GM12878 (cell line): Measurements from ENCODE around the gene EBLN2. TPM values are rescaled to one million over a fixed set of nuclear protein-coding genes. Genes with fewer than 3 reads are reported as not detected.

Experiments
- ATAC-seq: fragments of 200-7000 bp; cut with Tn5 transposase; 3 replicates; pipeline ENCODE4 v1.9.1; 2020; ENCODE audit warnings: mild to moderate bottlenecking, moderate library complexity
- BruUV-seq: library from RNA; stranded (reverse); fragments of 400-500 nt; replicated peaks from 2 replicates; lab custom pipeline; 2021; lab: Mats Ljungman, UMichigan
- CTCF ChIA-PET: fragments of 300-600 bp; sonication (Branson Sonifier 250); formaldehyde crosslinking; extraction: SDS; loops from one replicate; lab custom pipeline; 2021; ENCODE audit warnings: inconsistent platforms; lab: Yijun Ruan, JAX
- POLR2A ChIA-PET: fragments of 350-600 bp; formaldehyde crosslinking; extraction: SDS; loops from one replicate; lab custom pipeline; 2021; ENCODE audit warnings: inconsistent platforms; lab: Charles Lee
- RAD21 ChIA-PET: fragments of 300-600 bp; sonication (Branson Sonifier 250); formaldehyde crosslinking; loops from one replicate; lab custom pipeline; 2023; ENCODE audit warnings: antibody characterized with exemption; ENCODE audit not compliant: unreplicated experiment; lab: Charles Lee
- SMC1A ChIA-PET: fragments of 300-600 bp; sonication (Branson Sonifier 250); formaldehyde crosslinking; loops from one replicate; lab custom pipeline; 2023; ENCODE audit not compliant: unreplicated experiment, uncharacterized antibody; lab: Charles Lee
- DNase-seq: peaks from one replicate; pipeline ENCODE4 v3.0.0-alpha.2; 2011; ENCODE audit warnings: low read depth, low spot score
- FAIRE-seq: peaks from 3 replicates; lab custom pipeline; 2011; peaks lifted over from hg19 to GRCh38; lab: Jason Lieb, UNC
- H2AFZ ChIP-seq: 2 replicates; pipeline ENCODE4 v1.6.0; 2011; ENCODE audit warnings: low read depth, low read length, control low read depth; ENCODE audit not compliant: control insufficient read depth
- H3K27ac ChIP-seq: 2 replicates; pipeline ENCODE4 v1.5.1; 2011; ENCODE audit warnings: control low read depth; ENCODE audit not compliant: control insufficient read depth, insufficient read depth
- H3K27me3 ChIP-seq, 2 experiments: replicated peaks in 1 of 2; 2 replicates each; pipeline versions ENCODE4 v1.6.0 to v1.6.1; 2011; ENCODE audit warnings: low read length in 1 of 2; ENCODE audit not compliant: control insufficient read depth in 2 of 2, insufficient read depth in 2 of 2
- H3K36me3 ChIP-seq, 2 experiments: 2 replicates each; pipeline ENCODE4 v1.5.1; 2011; ENCODE audit warnings: low read length in 1 of 2; ENCODE audit not compliant: control insufficient read depth in 2 of 2, insufficient read depth in 2 of 2
- H3K4me1 ChIP-seq: 2 replicates; pipeline ENCODE4 v1.6.1; 2011; ENCODE audit warnings: mild to moderate bottlenecking, low read length, moderate library complexity, mixed read lengths; ENCODE audit not compliant: control insufficient read depth, insufficient read depth
- H3K4me2 ChIP-seq: 2 replicates; pipeline ENCODE4 v1.6.0; 2011; ENCODE audit warnings: control low read depth; ENCODE audit not compliant: control insufficient read depth, insufficient read depth
- H3K4me3 ChIP-seq: fragments of 200-600 bp; sonication (generic); 2 replicates; pipeline ENCODE4 v1.5.1; 2016
- H3K79me2 ChIP-seq: 2 replicates; pipeline ENCODE4 v1.6.0; 2011; ENCODE audit warnings: low read length; ENCODE audit not compliant: control insufficient read depth, insufficient read depth
- H3K9ac ChIP-seq: 2 replicates; pipeline ENCODE4 v1.8.0; 2011; ENCODE audit warnings: low read length, control low read depth, mixed read lengths; ENCODE audit not compliant: control insufficient read depth, insufficient read depth
- H3K9me3 ChIP-seq: replicated peaks from 3 replicates; pipeline ENCODE4 v1.5.1; 2011; ENCODE audit warnings: mild to moderate bottlenecking, low read length; ENCODE audit not compliant: control insufficient read depth, insufficient read depth
- H4K20me1 ChIP-seq: 2 replicates; pipeline ENCODE4 v1.6.0; 2011; ENCODE audit not compliant: control insufficient read depth, insufficient read depth
- ATF2 ChIP-seq: IDR thresholded peaks from 2 replicates; pipeline ENCODE4 v1.6.1; 2012; ENCODE audit warnings: low read length, inconsistent platforms
- BACH1 ChIP-seq: fragments of 450-650 bp; IDR thresholded peaks from 2 replicates; pipeline ENCODE4 v1.6.1; 2017; ENCODE audit warnings: mild to moderate bottlenecking, borderline replicate concordance
- BCL11A ChIP-seq: IDR thresholded peaks from 2 replicates; pipeline ENCODE4 v1.6.1; 2011; ENCODE audit warnings: low read depth, low read length
- IRF4 ChIP-seq: IDR thresholded peaks from 2 replicates; pipeline ENCODE4 v1.6.1; 2011; ENCODE audit warnings: low read depth, low read length
- MAX ChIP-seq: IDR thresholded peaks from 2 replicates; pipeline ENCODE4 v1.6.1; 2012; ENCODE audit warnings: low read depth, low read length, improper control_type of control experiment
- POLR2AphosphoS5 ChIP-seq: IDR thresholded peaks from 2 replicates; pipeline ENCODE4 v1.6.1; 2011; ENCODE audit warnings: mild to moderate bottlenecking, low read length, inconsistent platforms
- SREBF1 ChIP-seq: IDR thresholded peaks from 2 replicates; pipeline ENCODE4 v1.6.1; 2012; ENCODE audit warnings: mild to moderate bottlenecking, low read length
- ZNF207 ChIP-seq: fragments of 450-650 bp; IDR thresholded peaks from 2 replicates; pipeline ENCODE4 v1.6.1; 2014; ENCODE audit warnings: antibody characterized with exemption, mild to moderate bottlenecking, borderline replicate concordance
- ZNF217 ChIP-seq: fragments of 450-650 bp; IDR thresholded peaks from 2 replicates; pipeline ENCODE4 v1.6.1; 2017; ENCODE audit warnings: antibody characterized with exemption, mild to moderate bottlenecking
- WGBS: methylation state at CpG from one replicate; pipeline ENCODE4 v1.1.6; 2016; ENCODE audit warnings: low lambda C conversion rate; ENCODE audit not compliant: insufficient replicate concordance, insufficient coverage; ENCODE audit errors: missing lambda C conversion rate; 5-methylcytosine and 5-hydroxymethylcytosine counted together
- in situ Hi-C: fragments of 300-500 bp; cut with MboI; formaldehyde crosslinking; loops from 9 replicates; pipeline ENCODE4 v1.14.3; 2018; ENCODE audit warnings: mixed read lengths
- intact Hi-C: fragments of 100-400 bp; cut with micrococcal nuclease; formaldehyde crosslinking; loops from one replicate; pipeline ENCODE4 v1.14.2; 2022; ENCODE audit not compliant: unreplicated experiment
- polyA plus RNA-seq, 11 experiments: library from polyadenylated mRNA; depleted of rRNA in 4 of 11; unstranded in 6 of 11; stranded (reverse) in 5 of 11; fragments of >200 nt; fragmentation: Nextera tagmentation in 4 of 11; fragmentation: Illumina TruSeq in 1 of 11; extraction: Ambion mirVana in 4 of 11; extraction: Trizol in 1 of 11; gene quantifications; 1 replicate in 1 of 11; 2 replicates in 10 of 11; pipeline versions ENCODE4 v1.2.1 to v1.2.3, GENCODE V29; 2011 to 2016; ENCODE audit warnings: inconsistent platforms in 2 of 11, missing spikeins in 2 of 11, low read depth in 1 of 11
- total RNA-seq, 4 experiments: library from RNA; depleted of rRNA in 3 of 4; stranded (reverse); fragments of >200 nt in 3 of 4; fragmentation: Illumina TruSeq in 1 of 4; extraction: Trizol in 1 of 4; gene quantifications; 2 replicates each; pipeline versions ENCODE4 v1.2.1 to v1.2.3, GENCODE V29; 2013 to 2021

The EBLN2 gene
- total and polyA plus RNA-seq, 10 of the 15 experiments (the other 5 are each of a cell fraction or from before 2014, with no cell fraction given) = 0.84 to 6.8 (median 3.6) TPM

- Histone ChIP-seq H3K4me3 (no peak overlapping the region), H3K27ac (no peak overlapping the region), H3K9me3 (no peaks in the 10 kb centered on the region), H4K20me1 (no peaks in the 10 kb centered on the region), H3K79me2 (no peaks in the 10 kb centered on the region), H3K4me1 (no peaks in the 10 kb centered on the region), H3K36me3 (no peaks in the 10 kb centered on the region; a peak in 1 of 4 replicates), H3K4me2 (no peak overlapping the region), H2AFZ (no peak overlapping the region), H3K9ac (no peak overlapping the region), H3K27me3 (no peaks in the 10 kb centered on the region)
- in situ Hi-C loops = no loop called here
- ATAC-seq = no peak
- no peak for TF ChIP-seq BCL11A
- TF ChIP-seq MAX = no peak
- no peak for TF ChIP-seq ZNF217
- TF ChIP-seq SREBF1 = no peak
- no peak for TF ChIP-seq IRF4
- no peak for TF ChIP-seq BACH1
- intact Hi-C loops = no loop called here
- SMC1A ChIA-PET = interaction anchor here (0.6 kb wide), 1 partner anchor 161 kb away, joined by 3 read pairs; no protein-coding TSS in a partner anchor
- CTCF ChIA-PET = no interaction called here
- RAD21 ChIA-PET = no interaction called here
- BruUV-seq = TSS peak; percentile 13
- 48% methylated on average over 6 of the region's 6 CpGs for WGBS
- POLR2A ChIA-PET = no interaction called here
- DNase-seq = no peak
- no peak for FAIRE-seq
These were observed 9.5 kb downstream of the EBLN2 start for GRCh38 chr3:73070675-73071575.

GRCh38 chr3:73071952-73072351, 10.5 kb downstream of the EBLN2 start:
- H3K79me2 ChIP-seq = no peaks in the 10 kb centered on the region
- RAD21 ChIA-PET = no interaction called here
- no peak overlapping the region for H3K9ac ChIP-seq
- intact Hi-C loops = no loop called here
- DNase-seq = no peak
- TF ChIP-seq ZNF207 = no peak
- no peak for TF ChIP-seq ATF2
- 0 out of 2 replicates have a peak, but pooled peaks have one; percentile 5 for TF ChIP-seq POLR2AphosphoS5
- TF ChIP-seq, all 136 proteins: peak for 1
- Histone ChIP-seq H3K36me3 (no peaks in the 10 kb centered on the region), H3K27me3 (no peaks in the 10 kb centered on the region), H4K20me1 (no peaks in the 10 kb centered on the region), H2AFZ (no peak overlapping the region), H3K27ac (no peak overlapping the region), H3K4me2 (no peak overlapping the region), H3K4me3 (no peak overlapping the region), H3K4me1 (no peaks in the 10 kb centered on the region), H3K9me3 (no peaks in the 10 kb centered on the region)
- POLR2A ChIA-PET = no interaction called here
- WGBS = 100% methylated on average over 1 of the region's 1 CpG
- no TSS peak for BruUV-seq
- no peak for ATAC-seq
- in situ Hi-C loops = no loop called here
- SMC1A ChIA-PET = no interaction called here
- CTCF ChIA-PET = no interaction called here
- FAIRE-seq = no peak
